IMR-90 (cell line): ENCODE measurements around the gene OPCML. TPM values are rescaled to one million over a fixed set of nuclear protein-coding genes. Genes with fewer than 3 reads are reported as not detected.

Experiments
- ATAC-seq: fragments of 200-7000 bp; cut with Tn5 transposase; 2 replicates; pipeline ENCODE4 v1.9.1; 2020; ENCODE audit warnings: low read depth, mild to moderate bottlenecking, moderate library complexity
- BruUV-seq: library from RNA; stranded (reverse); fragments of 400-500 nt; replicated peaks from 2 replicates; lab custom pipeline; 2021; lab: Mats Ljungman, UMichigan
- CTCF ChIA-PET: fragments of 300-600 bp; formaldehyde crosslinking; extraction: SDS; loops from one replicate; lab custom pipeline; 2021; ENCODE audit warnings: antibody characterized with exemption; lab: Yijun Ruan, JAX
- POLR2A ChIA-PET: fragments of 300-600 bp; sonication (Branson Sonifier 250); formaldehyde crosslinking; loops from one replicate; lab custom pipeline; 2022; ENCODE audit warnings: antibody characterized with exemption; ENCODE audit not compliant: unreplicated experiment; lab: Charles Lee
- DNase-seq: peaks from one replicate; pipeline ENCODE4 v3.0.0; 2013
- H2AFZ ChIP-seq: replicated peaks from 2 replicates; pipeline ENCODE3; 2013; ENCODE audit warnings: low read length, mild to moderate bottlenecking; ENCODE audit not compliant: poor library complexity
- H2AK5ac ChIP-seq: 2 replicates; pipeline ENCODE4 v1.6.1; 2013; ENCODE audit warnings: low read depth, low read length, inconsistent platforms
- H2AK9ac ChIP-seq: replicated peaks from 2 replicates; pipeline ENCODE3; 2013; ENCODE audit warnings: mild to moderate bottlenecking, low read depth, low read length, moderate library complexity; ENCODE audit not compliant: poor library complexity
- H2BK120ac ChIP-seq: 2 replicates; pipeline ENCODE4 v1.6.1; 2013; ENCODE audit warnings: low read depth, low read length, inconsistent platforms
- H2BK15ac ChIP-seq: 3 replicates; pipeline ENCODE4 v1.6.1; 2013; ENCODE audit warnings: low read depth, low read length, inconsistent platforms
- H2BK20ac ChIP-seq: 2 replicates; pipeline ENCODE4 v1.6.1; 2013; ENCODE audit warnings: low read depth, mild to moderate bottlenecking, inconsistent platforms, low read length, moderate library complexity
- H2BK5ac ChIP-seq: 2 replicates; pipeline ENCODE4 v1.6.1; 2013; ENCODE audit warnings: mild to moderate bottlenecking, low read depth, low read length, inconsistent platforms; ENCODE audit not compliant: poor library complexity, severe bottlenecking
- H3K14ac ChIP-seq: replicated peaks from 2 replicates; pipeline ENCODE4 v1.6.1; 2013; ENCODE audit warnings: low read depth, low read length, inconsistent platforms
- H3K18ac ChIP-seq: 2 replicates; pipeline ENCODE4 v1.6.1; 2013; ENCODE audit warnings: low read depth, low read length, control low read depth
- H3K23ac ChIP-seq: 2 replicates; pipeline ENCODE4 v1.6.1; 2013; ENCODE audit warnings: low read depth, low read length, inconsistent platforms
- H3K27ac ChIP-seq: 2 replicates; pipeline ENCODE4 v1.5.1; 2013; ENCODE audit warnings: mild to moderate bottlenecking, control low read depth, low read length; ENCODE audit not compliant: insufficient read depth
- H3K27me3 ChIP-seq: 2 replicates; pipeline ENCODE4 v1.6.1; 2013; ENCODE audit warnings: low read length; ENCODE audit not compliant: control insufficient read depth, insufficient read depth
- H3K36me3 ChIP-seq: 2 replicates; pipeline ENCODE4 v1.6.1; 2013; ENCODE audit warnings: low read length, mixed read lengths; ENCODE audit not compliant: control insufficient read depth, insufficient read depth
- H3K4ac ChIP-seq: 2 replicates; pipeline ENCODE4 v1.6.1; 2013; ENCODE audit warnings: low read depth, low read length, inconsistent platforms
- H3K4me1 ChIP-seq: 2 replicates; pipeline ENCODE4 v1.6.1; 2013; ENCODE audit warnings: low read length, mixed read lengths; ENCODE audit not compliant: control insufficient read depth, insufficient read depth
- H3K4me2 ChIP-seq: 2 replicates; pipeline ENCODE4 v1.6.1; 2013; ENCODE audit warnings: low read depth, mild to moderate bottlenecking, control low read depth, low read length, moderate library complexity
- H3K4me3 ChIP-seq: 2 replicates; pipeline ENCODE4 v1.5.1; 2013; ENCODE audit warnings: low read depth, mild to moderate bottlenecking, control low read depth, low read length, moderate library complexity; ENCODE audit not compliant: insufficient read depth
- H3K56ac ChIP-seq: 2 replicates; pipeline ENCODE4 v1.6.1; 2013; ENCODE audit warnings: low read length, inconsistent platforms; ENCODE audit not compliant: insufficient read depth; ENCODE audit errors: extremely low read depth
- H3K79me1 ChIP-seq, 2 experiments: 2 replicates each; pipeline ENCODE4 v1.6.1; 2013; ENCODE audit warnings: low read length in 2 of 2, inconsistent platforms in 1 of 2, low read depth in 1 of 2
- H3K9ac ChIP-seq: 2 replicates; pipeline ENCODE4 v1.6.1; 2013; ENCODE audit warnings: low read depth, low read length, control low read depth
- H3K9me1 ChIP-seq: 2 replicates; pipeline ENCODE4 v1.6.1; 2013; ENCODE audit warnings: low read length, inconsistent platforms; ENCODE audit not compliant: insufficient read depth
- H3K9me3 ChIP-seq: 2 replicates; pipeline ENCODE4 v1.6.1; 2013; ENCODE audit warnings: low read length; ENCODE audit not compliant: control insufficient read depth, insufficient read depth
- H4K20me1 ChIP-seq: 2 replicates; pipeline ENCODE4 v1.6.1; 2013; ENCODE audit warnings: low read length, inconsistent platforms; ENCODE audit not compliant: insufficient read depth
- H4K5ac ChIP-seq: 2 replicates; pipeline ENCODE4 v1.6.1; 2013; ENCODE audit warnings: mild to moderate bottlenecking, low read depth, low read length, control low read depth
- H4K8ac ChIP-seq, 2 experiments: 2 replicates each; pipeline ENCODE4 v1.6.1; 2013; ENCODE audit warnings: low read depth in 2 of 2, low read length in 2 of 2, control low read depth in 1 of 2, inconsistent platforms in 1 of 2
- H4K91ac ChIP-seq: 2 replicates; pipeline ENCODE4 v1.6.1; 2013; ENCODE audit warnings: low read depth, low read length, inconsistent platforms; ENCODE audit not compliant: insufficient read depth
- CHD1 ChIP-seq: IDR thresholded peaks from 2 replicates; pipeline ENCODE4 v1.6.1; 2012; ENCODE audit warnings: low read depth, low read length, improper control_type of control experiment
- MXI1 ChIP-seq: IDR thresholded peaks from 2 replicates; pipeline ENCODE4 v1.6.1; 2012; ENCODE audit warnings: low read depth, mild to moderate bottlenecking, low read length, moderate library complexity, borderline replicate concordance
- NFE2L2 ChIP-seq: fragments of 150-350 bp; IDR thresholded peaks from 2 replicates; pipeline ENCODE4 v1.6.1; 2016; ENCODE audit warnings: low read depth, mild to moderate bottlenecking, low read length
- POLR2A ChIP-seq: IDR thresholded peaks from 2 replicates; pipeline ENCODE4 v1.6.1; 2012; ENCODE audit warnings: mild to moderate bottlenecking, low read depth, low read length
- RAD21 ChIP-seq: IDR thresholded peaks from 2 replicates; pipeline ENCODE4 v1.6.1; 2012; ENCODE audit warnings: low read length, improper control_type of control experiment
- RFX5 ChIP-seq: IDR thresholded peaks from 2 replicates; pipeline ENCODE4 v1.8.0; 2012; ENCODE audit warnings: low read depth, mild to moderate bottlenecking, low read length, moderate library complexity
- WGBS, 2 experiments: methylation state at CpG; one replicate each; pipeline versions ENCODE4 v1.1.5 to v1.1.7; 2013; ENCODE audit warnings: missing lambda C conversion rate in 2 of 2; ENCODE audit not compliant: insufficient read length in 1 of 2; ENCODE audit errors: extremely low coverage in 2 of 2; 5-methylcytosine and 5-hydroxymethylcytosine counted together
- dilution Hi-C: fragments of 300-500 bp; cut with HindIII; formaldehyde crosslinking; loops from one replicate; pipeline ENCODE4 v1.14.3; 2018; ENCODE audit warnings: low sequenced_read_pairs; ENCODE audit not compliant: unreplicated experiment
- in situ Hi-C: fragments of 300-500 bp; cut with MboI; formaldehyde crosslinking; loops from 3 replicates; pipeline ENCODE4 v1.14.3; 2019; ENCODE audit warnings: low sequenced_read_pairs, inconsistent platforms, mixed read lengths
- intact Hi-C: fragments of 100-400 bp; cut with micrococcal nuclease; formaldehyde crosslinking; loops from 2 replicates; pipeline ENCODE4 v1.10.0; 2022
- polyA plus RNA-seq, 3 experiments: library from polyadenylated mRNA; depleted of rRNA; stranded (reverse); fragments of >200 nt; gene quantifications; 2 replicates each; pipeline ENCODE4 v1.2.3, GENCODE V29; 2012; ENCODE audit warnings: low replicate concordance in 1 of 3
- total RNA-seq: library from RNA; depleted of rRNA; stranded (reverse); fragments of >200 nt; gene quantifications from 2 replicates; pipeline ENCODE4 v1.2.3, GENCODE V29; 2012

The OPCML gene
- total and polyA plus RNA-seq, 2 of the 4 experiments (the other 2 are of a cell fraction), result under 0.01 to 2.6 TPM

- in situ Hi-C loops, result no loop called here
- H3K9me1 ChIP-seq, result no peaks in the 10 kb centered on the region
Observed at GRCh38 chr11:133347988-133348387, 184.3 kb downstream of the OPCML start.

More at GRCh38 chr11:133347988-133348387, 184.3 kb downstream of the OPCML start:
- dilution Hi-C loops, result no loop called here
- Histone ChIP-seq H3K14ac (no peak overlapping the region), H2AK9ac (no peak overlapping the region), H3K36me3 (no peaks in the 10 kb centered on the region), H4K20me1 (no peaks in the 10 kb centered on the region), H3K4me1 (no peaks in the 10 kb centered on the region), H3K4ac (no peak overlapping the region), H2AFZ (no peak overlapping the region), H3K56ac (no peak overlapping the region), H3K9ac (no peak overlapping the region), H3K79me1 (no peaks in the 10 kb centered on the region), H4K8ac (no peak overlapping the region), H3K18ac (no peak overlapping the region), H3K4me2 (no peak overlapping the region), H2AK5ac (no peak overlapping the region), H2BK120ac (no peak overlapping the region), H4K5ac (no peak overlapping the region), H2BK15ac (no peak overlapping the region), H2BK20ac (no peak overlapping the region), H3K27ac (no peak overlapping the region), H3K23ac (no peak overlapping the region), H3K27me3 (no peaks in the 10 kb centered on the region), H2BK5ac (no peak overlapping the region), H3K4me3 (no peak overlapping the region), H4K91ac (no peak overlapping the region), H3K9me3 (peaks cover 20% of the 10 kb centered on the region)
- ATAC-seq, result no peak
- no CpG with 5 or more reads among the region's 5 CpGs for WGBS, 2 experiments
- intact Hi-C loops, result no loop called here
- DNase-seq, result no peak
- no TSS peak for BruUV-seq
- ChIA-PET POLR2A (no interaction called here), CTCF (no interaction called here)
- TF ChIP-seq RAD21 (no peak), MXI1 (no peak), CHD1 (no peak), NFE2L2 (no peak), POLR2A (no peak), RFX5 (no peak)
